ENCODE data around the gene RTP3. TPM values are rescaled to one million over a fixed set of nuclear protein-coding genes. Genes with fewer than 3 reads are reported as not detected.

The RTP3 gene
- total RNA-seq, 1 donor from 2014 or later: not detected

DNA sequence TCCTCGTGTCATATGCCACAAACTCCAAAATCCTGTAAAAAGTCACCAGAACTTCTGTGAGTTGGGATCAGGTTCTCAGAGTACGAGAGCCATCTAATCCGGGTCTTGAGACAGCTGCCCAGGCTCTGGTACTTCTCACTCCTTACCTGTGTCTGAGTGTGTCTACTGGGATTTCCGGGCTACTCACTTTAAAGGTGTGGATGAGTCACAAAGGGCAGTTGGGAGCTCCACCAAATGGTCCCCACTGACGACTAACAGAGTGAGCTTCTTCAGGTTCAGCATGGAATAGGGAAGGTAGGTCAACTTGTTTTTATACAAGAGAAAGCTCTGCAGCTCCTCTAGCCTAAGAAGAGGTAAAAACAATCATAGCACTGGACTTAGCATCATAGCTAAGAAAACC, 29.5 kb downstream of the RTP3 start:
- Mint-ChIP-seq H3K27me3 (no peaks in the 10 kb centered on the region), H3K9me3 (ENCODE audit: low read depth) (no peaks in the 10 kb centered on the region), H3K27ac (no peak overlapping the region), H3K36me3 (ENCODE audit: insufficient read depth) (no peaks in the 10 kb centered on the region), H3K4me3 (ENCODE audit: low read depth) (no peak overlapping the region), H3K4me1 (ENCODE audit: low read depth) (no peaks in the 10 kb centered on the region)
- TF ChIP-seq, protein P1, sequence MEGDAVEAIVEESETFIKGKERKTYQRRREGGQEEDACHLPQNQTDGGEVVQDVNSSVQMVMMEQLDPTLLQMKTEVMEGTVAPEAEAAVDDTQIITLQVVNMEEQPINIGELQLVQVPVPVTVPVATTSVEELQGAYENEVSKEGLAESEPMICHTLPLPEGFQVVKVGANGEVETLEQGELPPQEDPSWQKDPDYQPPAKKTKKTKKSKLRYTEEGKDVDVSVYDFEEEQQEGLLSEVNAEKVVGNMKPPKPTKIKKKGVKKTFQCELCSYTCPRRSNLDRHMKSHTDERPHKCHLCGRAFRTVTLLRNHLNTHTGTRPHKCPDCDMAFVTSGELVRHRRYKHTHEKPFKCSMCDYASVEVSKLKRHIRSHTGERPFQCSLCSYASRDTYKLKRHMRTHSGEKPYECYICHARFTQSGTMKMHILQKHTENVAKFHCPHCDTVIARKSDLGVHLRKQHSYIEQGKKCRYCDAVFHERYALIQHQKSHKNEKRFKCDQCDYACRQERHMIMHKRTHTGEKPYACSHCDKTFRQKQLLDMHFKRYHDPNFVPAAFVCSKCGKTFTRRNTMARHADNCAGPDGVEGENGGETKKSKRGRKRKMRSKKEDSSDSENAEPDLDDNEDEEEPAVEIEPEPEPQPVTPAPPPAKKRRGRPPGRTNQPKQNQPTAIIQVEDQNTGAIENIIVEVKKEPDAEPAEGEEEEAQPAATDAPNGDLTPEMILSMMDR (IDR thresholded peaks at IDR 0.05; ENCODE audit: unreplicated experiment): no peak
- no peak for DNase-seq (ENCODE audit: low spot score, unreplicated experiment)

DNA sequence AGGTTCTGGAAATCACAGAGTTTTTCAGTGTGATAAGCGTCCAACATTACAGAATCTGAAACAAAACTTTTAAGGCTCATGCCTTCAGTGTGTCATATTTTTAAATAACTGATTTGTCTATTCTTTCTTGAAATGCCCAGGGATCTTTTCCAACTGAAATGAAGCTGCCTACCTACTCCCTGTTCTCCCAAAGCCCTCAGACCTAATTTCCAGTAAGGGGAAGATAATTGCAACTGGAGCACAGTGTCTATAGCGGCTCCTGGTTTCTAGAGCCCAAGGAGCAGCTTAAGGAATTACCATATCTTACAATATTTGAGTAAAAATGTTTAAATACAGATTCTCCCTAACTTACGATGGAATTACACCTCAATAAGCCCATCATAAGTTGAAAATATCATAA, 35.3 kb downstream of the RTP3 start:
- Mint-ChIP-seq H3K4me3 (ENCODE audit: low read depth) (no peak overlapping the region), H3K27ac (no peak overlapping the region), H3K9me3 (ENCODE audit: low read depth) (peaks cover 3% of the 10 kb centered on the region), H3K4me1 (ENCODE audit: low read depth) (no peaks in the 10 kb centered on the region), H3K27me3 (peaks cover 3% of the 10 kb centered on the region), H3K36me3 (ENCODE audit: insufficient read depth) (no peaks in the 10 kb centered on the region)
- no peak for DNase-seq (ENCODE audit: low spot score, unreplicated experiment)
- TF ChIP-seq, protein P1 (IDR thresholded peaks at IDR 0.05; ENCODE audit: unreplicated experiment): no peak

DNA sequence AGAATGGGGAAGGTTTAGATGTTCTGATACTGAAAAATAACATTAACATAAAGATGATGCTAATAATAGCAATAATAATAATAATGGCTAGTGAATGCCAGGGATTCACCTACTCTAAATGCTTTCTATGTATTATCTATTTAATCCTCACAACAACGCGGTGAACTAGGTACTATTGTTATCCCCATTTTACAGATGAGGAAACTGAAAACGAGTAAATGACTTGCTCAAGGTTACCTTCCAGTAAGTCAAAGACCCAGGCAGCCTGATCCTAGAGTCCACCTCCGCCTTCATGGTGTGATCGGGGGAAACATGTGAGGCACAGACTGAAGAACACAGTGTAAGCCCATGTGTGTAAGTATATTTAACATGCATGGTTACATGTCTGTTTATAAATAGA, 38.0 kb downstream of the RTP3 start:
- Mint-ChIP-seq H3K4me1 (ENCODE audit: low read depth) (no peaks in the 10 kb centered on the region), H3K9me3 (ENCODE audit: low read depth) (peaks cover 3% of the 10 kb centered on the region), H3K27ac (no peak overlapping the region), H3K36me3 (ENCODE audit: insufficient read depth) (no peaks in the 10 kb centered on the region), H3K27me3 (peaks cover 3% of the 10 kb centered on the region), H3K4me3 (ENCODE audit: low read depth) (no peak overlapping the region)
- TF ChIP-seq, protein P1 (IDR thresholded peaks at IDR 0.05; ENCODE audit: unreplicated experiment): no peak
- no peak for DNase-seq (ENCODE audit: low spot score, unreplicated experiment)

DNA sequence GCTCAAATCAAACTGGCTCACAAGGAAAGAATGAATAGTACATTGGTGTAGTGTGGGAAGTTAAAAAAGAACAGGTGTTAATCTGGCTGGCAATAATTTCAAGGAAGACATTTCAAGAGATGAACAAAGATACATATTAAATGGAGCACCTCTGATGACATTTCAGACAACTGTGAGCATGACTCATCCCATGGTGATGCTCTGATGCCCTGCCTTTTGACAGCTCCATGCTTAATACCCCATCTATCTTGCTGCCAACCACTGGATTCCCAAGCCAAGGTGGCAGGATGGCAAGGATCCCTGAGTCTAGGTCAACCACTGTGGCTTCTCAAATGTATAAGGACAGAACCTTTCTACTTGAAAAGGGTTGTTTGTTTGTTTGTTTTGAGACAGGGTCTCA, 39.0 kb downstream of the RTP3 start:
- Mint-ChIP-seq H3K36me3 (ENCODE audit: insufficient read depth) (no peaks in the 10 kb centered on the region), H3K27me3 (peaks cover 3% of the 10 kb centered on the region)
- DNase-seq (ENCODE audit: low spot score, unreplicated experiment): no peak

DNA sequence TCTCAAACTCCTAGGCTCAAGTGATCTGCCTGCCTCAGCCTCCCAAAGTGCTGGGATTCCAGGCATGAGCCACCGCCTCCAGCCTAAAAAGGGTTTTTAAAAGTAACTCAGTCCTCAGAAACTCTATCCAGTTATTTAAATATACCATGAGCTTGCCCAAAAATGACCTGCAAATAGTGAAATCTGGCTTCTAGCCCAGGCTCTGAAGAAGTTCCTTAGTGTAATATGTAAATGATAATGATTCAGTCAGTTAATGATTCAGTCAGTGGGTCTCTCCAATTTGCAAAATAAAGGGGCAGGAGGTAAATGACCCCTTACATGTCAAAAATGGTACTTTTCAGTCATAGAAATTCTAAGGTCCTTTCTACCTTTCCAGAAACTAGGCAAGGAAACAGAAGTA, 39.5 kb downstream of the RTP3 start:
- Mint-ChIP-seq H3K9me3 (ENCODE audit: low read depth) (peaks cover 3% of the 10 kb centered on the region), H3K36me3 (ENCODE audit: insufficient read depth) (no peaks in the 10 kb centered on the region), H3K4me3 (ENCODE audit: low read depth) (no peak overlapping the region)

More for the DNA sequence above, 39.0 kb downstream of the RTP3 start:
- H3K27ac Mint-ChIP-seq: no peak overlapping the region
- H3K4me1 Mint-ChIP-seq (ENCODE audit: low read depth): no peaks in the 10 kb centered on the region
- peaks cover 3% of the 10 kb centered on the region for H3K9me3 Mint-ChIP-seq (ENCODE audit: low read depth)
- TF ChIP-seq, protein P1 (IDR thresholded peaks at IDR 0.05; ENCODE audit: unreplicated experiment): no peak
- H3K4me3 Mint-ChIP-seq (ENCODE audit: low read depth): no peak overlapping the region

More for the DNA sequence above, 39.5 kb downstream of the RTP3 start:
- TF ChIP-seq, protein P1 (IDR thresholded peaks at IDR 0.05; ENCODE audit: unreplicated experiment): no peak
- DNase-seq (ENCODE audit: low spot score, unreplicated experiment): no peak
- Mint-ChIP-seq H3K27me3 (peaks cover 3% of the 10 kb centered on the region), H3K4me1 (ENCODE audit: low read depth) (peaks cover 1% of the 10 kb centered on the region), H3K27ac (no peak overlapping the region)

Measured in progenitor cell of endocrine pancreas (in vitro differentiated cells).